Measurements from ENCODE around the gene MTTP.

DNA sequence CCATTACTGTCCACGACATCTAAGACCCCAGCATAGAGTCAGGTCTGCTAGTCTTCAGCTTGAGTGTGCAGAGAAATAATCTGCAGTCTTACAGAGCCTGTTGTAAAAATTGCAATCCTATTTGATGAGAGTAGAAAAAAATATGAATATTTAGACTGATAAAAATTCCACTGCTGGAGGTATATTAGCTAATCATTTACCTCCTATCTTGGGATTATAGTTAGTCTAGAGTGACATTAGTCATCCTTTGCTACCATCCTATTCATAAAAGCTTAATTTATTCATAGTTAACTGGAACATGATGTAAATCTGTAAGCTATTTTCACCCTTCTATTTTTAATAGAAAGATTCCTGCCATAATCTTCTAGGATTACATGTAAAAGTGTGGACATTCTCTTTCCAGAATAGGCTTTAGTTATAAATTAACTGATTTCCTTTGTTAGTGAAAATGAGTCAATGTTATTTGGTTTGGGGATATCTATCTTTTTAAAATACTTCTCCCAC is 56.3 kb downstream of the MTTP start:
- TF ChIP-seq CTCF (optimal IDR thresholded peaks at IDR 0.05 in 1 of 3, IDR thresholded peaks at IDR 0.05 in 1 of 3, conservative IDR thresholded peaks at IDR 0.05 in 1 of 3; ENCODE audit: extremely low read depth in 1 of 3, insufficient read depth in 2 of 3, low read length in 3 of 3): no peak
- no peak for TF ChIP-seq EZH2 (IDR thresholded peaks at IDR 0.05; ENCODE audit: low read length)

Measured in keratinocyte (primary cell).